Stimulated activated CD8-positive, alpha-beta memory T cell treated with anti-CD3 and anti-CD28 coated beads, Interleukin-4, amount 100 ng/mL, for 48 hours (primary cell): Measurements from ENCODE around the gene LGALS4.
"Not testable (repeated sequence)": the region's sequence is repeated elsewhere in the genome, so short reads cannot be mapped to it uniquely, and the experiment has no call there.

Source experiments
- DNase-seq: peaks from one replicate; pipeline ENCODE4 v3.0.0-alpha.2; 2020

Gene LGALS4

DNA sequence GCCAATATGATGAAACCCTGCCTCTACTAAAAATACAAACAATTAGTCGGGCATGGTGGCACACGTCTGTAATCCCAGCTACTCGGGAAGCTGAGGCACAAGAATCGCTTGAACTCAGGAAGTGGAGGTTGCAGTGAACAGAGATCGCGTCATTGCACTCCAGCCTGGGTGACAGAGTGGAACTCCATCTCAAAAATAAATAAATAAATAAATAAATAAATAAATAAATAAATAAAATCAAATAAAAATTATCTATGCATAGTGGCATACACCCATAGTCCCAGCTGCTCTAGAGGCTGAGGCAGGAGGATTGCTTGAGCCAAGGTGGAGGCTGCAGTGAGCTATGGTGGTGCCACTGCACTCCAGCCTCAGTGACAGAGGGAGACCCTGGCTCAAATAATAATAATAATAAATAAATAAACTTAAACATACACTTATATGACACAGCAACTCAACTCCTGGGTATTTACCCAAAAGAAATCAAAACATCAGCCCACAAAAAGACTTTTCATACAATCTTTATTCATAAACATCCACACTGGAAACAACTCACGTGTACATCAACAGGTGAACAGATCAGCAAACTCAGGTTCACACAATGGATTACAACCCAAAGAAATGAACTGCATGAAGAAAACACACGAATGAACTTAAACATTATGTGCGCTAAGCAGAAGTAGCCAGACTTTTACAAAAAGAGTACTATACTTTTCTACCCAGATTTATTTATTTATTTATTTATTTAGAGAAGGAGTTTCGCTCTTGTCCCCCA, 46.3 kb downstream of the LGALS4 start:
- no peak for DNase-seq

DNA sequence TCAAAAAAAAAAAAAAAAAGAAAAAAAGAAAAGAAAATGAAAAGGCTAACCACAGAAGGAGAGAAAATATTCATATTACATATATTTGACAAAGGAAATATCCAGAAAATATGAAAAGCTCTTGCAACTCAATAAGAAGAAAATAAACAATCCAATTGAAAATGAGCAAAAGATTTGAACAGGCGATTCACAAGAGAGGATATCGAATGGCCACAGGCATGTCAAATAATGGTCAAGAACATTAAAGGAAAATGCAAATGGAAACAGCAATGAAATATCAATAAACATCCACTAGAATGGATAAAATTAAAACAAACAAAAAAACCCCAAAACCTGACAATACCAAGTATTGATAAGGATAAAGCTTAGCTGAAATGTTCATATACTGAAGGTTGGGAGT, 47.5 kb downstream of the LGALS4 start:
- DNase-seq = no peak

DNA sequence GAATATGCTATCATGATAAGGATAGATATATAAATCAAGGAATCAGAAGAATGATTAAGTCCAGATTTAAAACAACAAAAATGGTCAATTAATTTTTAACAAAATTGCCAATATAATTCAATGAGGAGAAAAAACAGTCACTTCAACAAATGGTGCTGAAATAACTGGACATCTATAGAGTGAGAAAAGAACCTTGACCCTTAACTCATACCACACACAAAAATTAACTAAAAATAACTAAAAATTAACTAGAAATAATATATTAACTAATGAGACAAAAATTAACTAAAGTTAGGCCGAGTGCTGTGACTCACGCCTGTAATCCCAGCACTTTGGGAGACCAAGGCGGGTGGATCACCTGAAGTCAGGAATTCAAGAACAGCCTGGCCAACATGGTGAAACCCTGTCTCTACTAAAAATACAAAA, 48.9 kb downstream of the LGALS4 start:
- DNase-seq = no peak

DNA sequence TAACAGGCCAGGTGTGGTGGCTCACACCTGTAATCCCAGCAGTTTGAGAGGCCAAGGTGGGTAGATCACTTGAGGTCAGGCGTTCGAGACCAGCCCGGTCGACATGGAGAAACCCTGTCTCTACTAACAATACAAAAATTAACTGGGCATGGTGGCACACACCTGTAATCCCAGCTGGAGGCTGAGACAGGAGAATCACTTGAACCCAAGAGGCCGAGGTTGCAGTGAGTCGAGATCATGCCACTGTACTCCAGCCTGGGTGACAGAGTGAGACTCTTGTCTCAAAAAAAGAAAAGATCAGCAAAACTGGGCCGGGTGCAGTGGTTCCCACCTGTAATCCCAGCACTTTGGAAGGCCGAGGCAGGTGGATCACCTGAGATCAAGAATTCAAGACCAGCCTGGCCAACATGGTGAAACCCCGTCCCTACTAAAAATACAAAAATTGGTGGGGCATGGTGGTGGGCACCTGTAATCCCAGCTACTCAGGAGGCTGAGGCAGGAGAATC, 50.8 kb downstream of the LGALS4 start:
- not testable (repeated sequence) for DNase-seq

DNA sequence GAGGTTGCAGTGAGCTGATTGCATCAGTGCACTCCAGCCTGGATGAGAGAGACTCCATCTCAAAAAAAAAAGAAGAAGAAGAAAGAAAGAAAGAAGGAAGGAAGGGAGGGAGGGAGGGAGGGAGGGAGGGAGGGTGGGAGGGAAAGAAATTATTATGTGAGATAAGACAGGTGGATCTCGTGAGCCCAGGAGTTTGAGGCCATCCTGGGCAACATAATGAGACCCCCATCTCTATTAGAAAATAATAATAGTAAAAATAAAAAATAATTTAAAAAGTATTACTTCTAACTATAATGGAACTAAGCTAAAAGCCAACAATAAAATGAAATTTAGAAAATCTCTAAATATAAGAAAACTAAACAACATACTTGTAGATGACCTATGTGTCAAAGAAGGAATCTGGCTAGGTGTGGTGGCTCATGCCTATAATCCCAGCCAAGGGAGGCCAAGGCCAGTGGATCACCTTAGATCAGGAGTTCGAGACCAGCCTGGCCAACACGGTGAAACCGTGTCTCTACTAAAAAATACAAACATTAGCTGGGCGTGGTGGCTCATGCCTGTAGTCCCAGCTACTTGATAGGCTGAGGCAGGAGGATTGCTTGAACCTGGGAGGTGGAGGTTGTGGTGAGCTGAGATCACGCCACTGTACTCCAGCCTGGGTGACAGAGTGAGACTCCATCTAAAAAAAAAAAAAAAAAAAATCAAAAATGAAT, 51.8 kb downstream of the LGALS4 start:
- not testable (repeated sequence) for DNase-seq

DNA sequence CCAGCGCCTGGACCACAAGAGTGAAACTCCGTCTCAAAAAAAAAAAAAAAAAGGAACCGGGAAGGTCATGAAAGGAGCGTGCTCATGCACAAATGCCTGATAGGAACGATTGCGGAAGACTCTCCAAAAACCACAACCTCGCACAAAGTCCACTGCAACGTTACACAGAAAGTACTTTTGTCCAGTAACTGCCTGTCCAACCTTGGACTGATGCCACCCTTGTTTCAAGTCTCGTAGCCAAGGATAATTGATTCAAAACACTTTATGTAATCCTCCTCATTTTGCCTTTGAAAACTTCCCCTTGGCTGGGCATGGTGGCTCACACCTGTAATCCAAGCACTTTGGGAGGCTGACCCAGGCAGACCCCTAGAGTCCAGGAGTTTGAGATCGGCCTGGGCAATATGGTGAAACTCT, 53.1 kb downstream of the LGALS4 start:
- DNase-seq = no peak

DNA sequence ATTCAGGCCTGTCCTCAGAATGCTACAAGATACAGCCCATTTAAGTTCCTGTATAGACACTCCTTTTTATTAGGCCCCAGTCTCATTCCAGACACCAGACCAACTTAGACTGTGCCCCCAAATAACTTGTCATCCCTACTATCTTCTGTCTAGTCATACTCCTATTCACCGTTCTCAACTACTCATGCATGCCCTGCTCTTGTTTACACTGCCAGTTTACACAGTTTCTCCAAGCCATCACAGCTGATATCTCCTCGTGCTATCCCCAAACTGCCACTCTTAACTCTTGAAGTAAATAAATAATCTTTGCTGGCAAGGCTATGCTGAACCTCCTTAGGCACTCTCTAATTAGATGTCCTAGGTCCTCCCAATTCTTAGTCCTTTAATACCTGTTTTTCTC, 58.5 kb downstream of the LGALS4 start:
- not testable (repeated sequence) for DNase-seq

DNA sequence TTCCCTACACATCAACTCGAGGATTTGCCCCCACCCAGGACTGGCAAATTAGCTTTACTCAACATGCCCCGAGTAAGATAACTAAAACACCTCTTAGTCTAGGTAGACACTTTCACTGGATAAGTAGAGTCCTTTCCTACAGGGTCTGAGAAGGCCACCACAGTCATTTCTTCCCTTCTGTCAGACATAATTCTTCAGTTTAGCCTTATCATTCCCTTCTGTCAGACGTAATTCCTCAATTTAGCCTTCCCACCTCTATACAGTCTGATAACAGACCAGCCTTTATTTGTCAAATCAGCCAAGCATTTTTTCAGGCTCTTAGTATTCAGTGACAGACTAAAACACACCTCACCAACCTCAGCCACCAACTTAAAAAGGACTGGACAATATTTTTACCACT, 59.0 kb downstream of the LGALS4 start:
- DNase-seq = not testable (repeated sequence)
